Measurements from ENCODE around the gene MUC2. TPM values are rescaled to one million over a fixed set of nuclear protein-coding genes. Genes with fewer than 3 reads are reported as not detected.
A peak's percentile ranks its signal among the peaks of the same experiment; 100 is the strongest.

MUC2 gene
- total and polyA plus RNA-seq, 9 of the 15 experiments (the other 6 are each of a cell fraction or from before 2014, with no cell fraction given), result under 0.01 to 0.18 TPM; not detected in 7

GRCh38 chr11:1112351-1113191 lies 37.9 kb downstream of the MUC2 start:
- in situ Hi-C loops (cut with MboI) (no loop called here), intact Hi-C loops (cut with micrococcal nuclease) (loop anchor here (10.0 kb wide), 1 partner anchor 462 kb away; the partner anchor contains the start of gene DUSP8)
- FAIRE-seq, result no peak
- H3K27me3 ChIP-seq (ENCODE audit: control insufficient read depth in 2 of 2, insufficient read depth in 2 of 2, low read length in 2 of 2), result peaks cover 9 to 37% of the 10 kb centered on the region in 2 experiments; a peak in 4 of 5 replicates
- no peak for TF ChIP-seq NFE2 (IDR thresholded peaks at IDR 0.05; ENCODE audit: low read depth)
- TF ChIP-seq RFX5 (IDR thresholded peaks at IDR 0.05; ENCODE audit: low read depth, low read length), result no peak
- TF ChIP-seq PHF21A (IDR thresholded peaks at IDR 0.05; ENCODE audit: borderline replicate concordance, low read depth), result no peak
- H3K79me2 ChIP-seq (ENCODE audit: control insufficient read depth, insufficient read depth, low read length), result no peaks in the 10 kb centered on the region
- 63% methylated on average over 6 of the region's 14 CpGs for WGBS (ENCODE audit: insufficient coverage, low coverage, missing lambda C conversion rate)
- peak; percentile 65 for ATAC-seq
- no peak overlapping the region; the same call in 1 of the 2 replicates for H2AFZ ChIP-seq (ENCODE audit: low read depth, low read length)
- peak in 3 of 4 experiments; percentile 45 to 74 (median 71) for DNase-seq (ENCODE audit: extremely low read depth in 1 of 4, low spot score in 3 of 4)
- H4K20me1 ChIP-seq (replicated peaks; ENCODE audit: control insufficient read depth, insufficient read depth, low read length), result no peaks in the 10 kb centered on the region
- H3K4me3 ChIP-seq, result no peak overlapping the region
- no TSS peak for BruUV-seq (replicated peaks)
- ChIA-PET POLR2A (interaction anchor here (0.6 kb wide), 1 partner anchor 30 kb away, joined by 4 read pairs; no protein-coding TSS in a partner anchor), CTCF (ENCODE audit: low intra/inter-chr PET ratio) (no interaction called here)
- H3K36me3 ChIP-seq (ENCODE audit: control insufficient read depth, insufficient read depth, low read length), result no peaks in the 10 kb centered on the region
- H3K4me2 ChIP-seq (ENCODE audit: insufficient read depth, low read length), result no peak overlapping the region
- no peak overlapping the region for H3K27ac ChIP-seq (ENCODE audit: extremely low read depth, low read depth, low read length)
- no peak overlapping the region for H3K9ac ChIP-seq (ENCODE audit: insufficient read depth in 1 of 2, low read depth in 2 of 2, low read length in 2 of 2)
- H3K9me3 ChIP-seq (replicated peaks; ENCODE audit: control insufficient read depth, insufficient read depth, low read depth, low read length), result no peaks in the 10 kb centered on the region
- peaks cover 0 to 26% of the 10 kb centered on the region in 2 experiments; a peak in 1 of 5 replicates for H3K4me1 ChIP-seq (replicated peaks in 1 of 2; ENCODE audit: control insufficient read depth in 2 of 2, insufficient read depth in 2 of 2, low read length in 2 of 2)
- H3K9me1 ChIP-seq (ENCODE audit: control insufficient read depth, insufficient read depth, low read length), result no peaks in the 10 kb centered on the region
